Suprapubic skin (tissue), 4 donors: ENCODE results near the gene TBC1D3B. TPM values are rescaled to one million over a fixed set of nuclear protein-coding genes. Genes with fewer than 3 reads are reported as not detected.
"Not testable (repeated sequence)": the region's sequence is repeated elsewhere in the genome, so short reads cannot be mapped to it uniquely, and the experiment has no call there.

Source experiments
- DNase-seq, 2 donors: peaks; one replicate each; pipeline ENCODE4 v3.0.0-alpha.2; 2019; ENCODE audit warnings: low spot score in 2 of 2
- H3K27ac ChIP-seq: fragments of 200-600 bp; sonication (generic); one replicate; pipeline ENCODE4 v1.5.1; 2019
- H3K27me3 ChIP-seq: fragments of 200-600 bp; sonication (generic); one replicate; pipeline ENCODE4 v1.5.1; 2019
- H3K36me3 ChIP-seq: fragments of 200-600 bp; sonication (generic); one replicate; pipeline ENCODE4 v1.5.1; 2019
- H3K4me1 ChIP-seq: fragments of 200-600 bp; sonication (generic); one replicate; pipeline ENCODE4 v1.5.1; 2019
- H3K4me3 ChIP-seq: fragments of 200-600 bp; sonication (generic); one replicate; pipeline ENCODE4 v1.5.1; 2019; ENCODE audit warnings: mild to moderate bottlenecking
- H3K9me3 ChIP-seq: fragments of 200-600 bp; sonication (generic); one replicate; pipeline ENCODE4 v1.5.1; 2019
- EP300 ChIP-seq: sonication (generic); formaldehyde crosslinking; IDR thresholded peaks from one replicate; pipeline ENCODE4 v1.6.1; 2017; ENCODE audit warnings: antibody characterized with exemption
- POLR2A ChIP-seq, 2 donors: fragments of 450-650 bp; IDR thresholded peaks; one replicate each; pipeline ENCODE4 v1.6.1; 2017; ENCODE audit warnings: antibody characterized with exemption in 2 of 2, mild to moderate bottlenecking in 2 of 2, moderate library complexity in 2 of 2
- POLR2AphosphoS5 ChIP-seq, 3 donors: sonication (generic); formaldehyde crosslinking; IDR thresholded peaks; one replicate each; pipeline ENCODE4 v1.6.1; 2017; ENCODE audit warnings: antibody characterized with exemption in 3 of 3
- WGBS: methylation state at CpG from one replicate; pipeline ENCODE4 v1.1.5; 2018; 5-methylcytosine and 5-hydroxymethylcytosine counted together
- total RNA-seq, 4 donors: library from RNA; depleted of rRNA; stranded (reverse); fragments of >200 nt; gene quantifications; one replicate each; pipeline ENCODE4 v1.1.0, GENCODE V29; 2016
- TF ChIP-seq, protein P1 (sequence below), 2 donors: fragments of 200-600 bp in 1 of 2; fragments of 450-650 bp in 1 of 2; sonication (generic) in 1 of 2; IDR thresholded peaks; one replicate each; pipeline ENCODE4 v1.5.1; 2016 to 2019; ENCODE audit warnings: antibody characterized with exemption in 2 of 2, mild to moderate bottlenecking in 1 of 2, moderate library complexity in 1 of 2

Gene TBC1D3B
- total RNA-seq, 4 donors from 2014 or later: 6.1 to 28.3 (median 12.8) TPM

GRCh38 chr17:36127199-36127893 is 49.1 kb downstream of the TBC1D3B start:
- H3K36me3 ChIP-seq: no peaks in the 10 kb centered on the region
- peaks cover 25% of the 10 kb centered on the region for H3K27me3 ChIP-seq
- no peaks in the 10 kb centered on the region for H3K4me1 ChIP-seq
- no peak for DNase-seq
- 83% methylated on average over 7 of the region's 7 CpGs for WGBS
- no peak overlapping the region for H3K4me3 ChIP-seq
- H3K9me3 ChIP-seq: peaks cover 18% of the 10 kb centered on the region
- no peak overlapping the region for H3K27ac ChIP-seq
- TF ChIP-seq POLR2A (IDR thresholded peaks at IDR 0.05): no peak

DNA sequence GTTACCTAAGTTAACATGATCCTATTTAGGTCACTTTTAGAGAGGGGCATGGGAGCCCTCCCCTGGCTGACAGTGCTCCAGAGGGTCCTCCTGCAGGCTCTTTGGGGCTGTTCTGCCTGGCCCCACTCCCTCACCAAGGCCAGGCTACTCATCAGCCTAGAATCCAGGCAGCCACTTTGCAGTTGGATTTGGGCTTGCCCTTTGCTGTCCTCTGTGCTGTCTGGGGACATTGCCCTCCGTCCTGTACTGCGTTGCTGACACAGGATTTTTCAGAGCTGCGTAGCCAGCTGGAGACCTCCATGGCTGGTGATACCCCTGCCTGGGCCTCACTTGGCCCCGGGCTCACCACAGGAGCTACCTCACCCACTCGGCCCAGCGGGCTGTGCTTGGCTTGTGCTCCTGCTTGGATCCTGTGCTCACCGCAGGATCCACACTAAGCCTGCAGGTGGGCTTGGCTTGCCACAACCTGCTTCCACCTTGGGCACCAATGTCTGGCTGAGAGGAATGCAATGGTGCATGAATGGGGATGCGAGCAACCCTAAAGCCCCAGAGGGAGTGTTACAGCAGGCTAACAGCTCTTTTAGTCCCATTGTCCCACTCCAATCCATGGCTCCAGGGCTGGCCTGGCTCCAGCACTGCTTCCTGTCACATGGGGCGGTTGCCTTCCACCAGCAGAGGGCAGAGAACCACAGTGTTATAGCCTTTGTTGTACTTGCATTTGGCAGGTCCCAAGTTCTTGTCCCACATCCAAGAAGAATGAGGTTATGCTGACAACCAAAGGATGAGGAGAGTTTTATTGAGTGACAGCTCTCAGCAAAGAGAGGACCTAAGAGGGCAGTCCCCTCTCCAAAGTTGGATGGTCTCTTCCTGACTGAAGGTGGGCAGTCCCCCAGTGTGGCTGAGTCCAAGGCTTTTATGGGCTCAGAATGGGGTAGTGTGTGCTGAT is 51.3 kb downstream of the TBC1D3B start:
- TF ChIP-seq EP300: no peak
- TF ChIP-seq, protein P1, sequence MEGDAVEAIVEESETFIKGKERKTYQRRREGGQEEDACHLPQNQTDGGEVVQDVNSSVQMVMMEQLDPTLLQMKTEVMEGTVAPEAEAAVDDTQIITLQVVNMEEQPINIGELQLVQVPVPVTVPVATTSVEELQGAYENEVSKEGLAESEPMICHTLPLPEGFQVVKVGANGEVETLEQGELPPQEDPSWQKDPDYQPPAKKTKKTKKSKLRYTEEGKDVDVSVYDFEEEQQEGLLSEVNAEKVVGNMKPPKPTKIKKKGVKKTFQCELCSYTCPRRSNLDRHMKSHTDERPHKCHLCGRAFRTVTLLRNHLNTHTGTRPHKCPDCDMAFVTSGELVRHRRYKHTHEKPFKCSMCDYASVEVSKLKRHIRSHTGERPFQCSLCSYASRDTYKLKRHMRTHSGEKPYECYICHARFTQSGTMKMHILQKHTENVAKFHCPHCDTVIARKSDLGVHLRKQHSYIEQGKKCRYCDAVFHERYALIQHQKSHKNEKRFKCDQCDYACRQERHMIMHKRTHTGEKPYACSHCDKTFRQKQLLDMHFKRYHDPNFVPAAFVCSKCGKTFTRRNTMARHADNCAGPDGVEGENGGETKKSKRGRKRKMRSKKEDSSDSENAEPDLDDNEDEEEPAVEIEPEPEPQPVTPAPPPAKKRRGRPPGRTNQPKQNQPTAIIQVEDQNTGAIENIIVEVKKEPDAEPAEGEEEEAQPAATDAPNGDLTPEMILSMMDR (IDR thresholded peaks at IDR 0.05): no peak
- no peak for TF ChIP-seq POLR2AphosphoS5 (IDR thresholded peaks at IDR 0.05)
- no peak for TF ChIP-seq POLR2A (IDR thresholded peaks at IDR 0.05)
- H3K4me3 ChIP-seq: no peak overlapping the region
- H3K27ac ChIP-seq: no peak overlapping the region
- H3K36me3 ChIP-seq: no peaks in the 10 kb centered on the region
- peaks cover 18% of the 10 kb centered on the region for H3K9me3 ChIP-seq
- 73% methylated on average over 7 of the region's 9 CpGs for WGBS
- H3K4me1 ChIP-seq: no peaks in the 10 kb centered on the region
- peaks cover 25% of the 10 kb centered on the region for H3K27me3 ChIP-seq
- no peak for DNase-seq

DNA sequence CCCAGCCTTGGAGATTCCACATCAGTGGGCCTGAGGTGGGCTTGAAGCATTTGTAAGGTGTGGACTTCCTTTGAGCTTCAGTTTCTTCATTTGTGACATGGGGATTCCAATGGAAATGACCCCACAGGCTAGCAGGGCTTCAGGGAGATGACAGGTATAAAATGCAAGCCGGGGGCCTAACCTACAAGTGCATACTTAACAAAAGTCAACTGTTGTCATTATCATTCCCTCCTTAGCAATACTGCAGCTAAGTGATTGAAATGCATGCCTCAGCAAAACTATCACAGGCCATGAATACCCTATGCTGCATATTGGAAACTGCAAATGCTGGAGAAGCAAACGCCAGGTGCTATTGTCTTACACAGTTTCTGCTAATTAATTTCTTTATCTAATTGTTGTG is 53.0 kb downstream of the TBC1D3B start:
- DNase-seq: no peak
- no peak for TF ChIP-seq EP300
- no peak for TF ChIP-seq POLR2AphosphoS5 (IDR thresholded peaks at IDR 0.05)
- no peak for TF ChIP-seq POLR2A (IDR thresholded peaks at IDR 0.05)
- TF ChIP-seq, protein P1 (IDR thresholded peaks at IDR 0.05): no peak
- 81% methylated on average over 2 of the region's 2 CpGs for WGBS
- Histone ChIP-seq H3K27me3 (peaks cover 15% of the 10 kb centered on the region), H3K27ac (no peak overlapping the region), H3K4me1 (no peaks in the 10 kb centered on the region), H3K4me3 (no peak overlapping the region), H3K9me3 (peaks cover 18% of the 10 kb centered on the region), H3K36me3 (no peaks in the 10 kb centered on the region)

- 66% methylated on average over 6 of the region's 6 CpGs for WGBS
- DNase-seq, H3K27me3 ChIP-seq, H3K4me1 ChIP-seq, H3K36me3 ChIP-seq, H3K27ac ChIP-seq, H3K4me3 ChIP-seq: not testable (repeated sequence)
- peaks cover 13% of the 10 kb centered on the region for H3K9me3 ChIP-seq
These were observed 55.3 kb downstream of the TBC1D3B start for GRCh38 chr17:36121099-36121498.

- no peak overlapping the region for H3K27ac ChIP-seq
- TF ChIP-seq EP300 (no peak), POLR2AphosphoS5 (IDR thresholded peaks at IDR 0.05) (no peak), POLR2A (IDR thresholded peaks at IDR 0.05) (no peak)
- TF ChIP-seq, protein P1 (IDR thresholded peaks at IDR 0.05): no peak
- H3K9me3 ChIP-seq: peaks cover 4% of the 10 kb centered on the region
- no peaks in the 10 kb centered on the region for H3K27me3 ChIP-seq
- DNase-seq: no peak
- WGBS: 72% methylated on average over 3 of the region's 3 CpGs
- no peaks in the 10 kb centered on the region for H3K4me1 ChIP-seq
- no peak overlapping the region for H3K4me3 ChIP-seq
- no peaks in the 10 kb centered on the region for H3K36me3 ChIP-seq
These were observed 56.2 kb downstream of the TBC1D3B start for GRCh38 chr17:36120221-36120620.
